HEK293 (cell line): Measurements from ENCODE around the gene PDXK.
A peak's percentile ranks its signal among the peaks of the same experiment; 100 is the strongest.

Experiments used
- ATF2 ChIP-seq: fragments of 450-650 bp; formaldehyde crosslinking; IDR thresholded peaks from 2 replicates; pipeline ENCODE4 v1.5.1; 2016; ENCODE audit warnings: missing biosample characterization, missing genetic modification characterization, low read depth
- FEZF1 ChIP-seq: fragments of 450-650 bp; formaldehyde crosslinking; IDR thresholded peaks from 2 replicates; pipeline ENCODE4 v1.5.1; 2016; ENCODE audit warnings: missing biosample characterization, missing genetic modification characterization
- GLIS1 ChIP-seq: fragments of 450-650 bp; formaldehyde crosslinking; IDR thresholded peaks from 2 replicates; pipeline ENCODE4 v1.5.1; 2016; ENCODE audit warnings: missing biosample characterization, missing genetic modification characterization
- HOXA7 ChIP-seq: sonication (generic); formaldehyde crosslinking; IDR thresholded peaks from 2 replicates; pipeline ENCODE4 v1.8.1; 2022; ENCODE audit warnings: missing genetic modification reagents, borderline replicate concordance
- KLF10 ChIP-seq: fragments of 450-650 bp; IDR thresholded peaks from 2 replicates; pipeline ENCODE4 v1.5.1; 2018; ENCODE audit warnings: missing biosample characterization, mild to moderate bottlenecking, missing genetic modification characterization
- KLF17 ChIP-seq: fragments of 450-650 bp; formaldehyde crosslinking; IDR thresholded peaks from 2 replicates; pipeline ENCODE4 v1.5.1; 2016; ENCODE audit warnings: missing biosample characterization, missing genetic modification characterization
- KLF8 ChIP-seq: fragments of 450-650 bp; formaldehyde crosslinking; IDR thresholded peaks from 2 replicates; pipeline ENCODE4 v1.5.1; 2016; ENCODE audit warnings: missing biosample characterization, missing genetic modification characterization
- MEIS1 ChIP-seq: sonication (generic); formaldehyde crosslinking; IDR thresholded peaks from 2 replicates; pipeline ENCODE4 v1.8.1; 2022; ENCODE audit warnings: missing genetic modification reagents, mild to moderate bottlenecking, borderline replicate concordance
- PRDM6 ChIP-seq: fragments of 450-650 bp; formaldehyde crosslinking; IDR thresholded peaks from 2 replicates; pipeline ENCODE4 v1.5.1; 2017; ENCODE audit warnings: missing biosample characterization, missing genetic modification characterization
- SP7 ChIP-seq: fragments of 450-650 bp; formaldehyde crosslinking; IDR thresholded peaks from 2 replicates; pipeline ENCODE4 v1.5.1; 2016; ENCODE audit warnings: missing biosample characterization, missing genetic modification characterization
- ZBTB20 ChIP-seq: fragments of 450-650 bp; formaldehyde crosslinking; IDR thresholded peaks from 2 replicates; pipeline ENCODE4 v1.5.1; 2016; ENCODE audit warnings: missing biosample characterization, missing genetic modification characterization
- ZBTB21 ChIP-seq: fragments of 450-650 bp; formaldehyde crosslinking; IDR thresholded peaks from 2 replicates; pipeline ENCODE4 v1.5.1; 2017; ENCODE audit warnings: missing biosample characterization, missing genetic modification characterization
- ZFHX2 ChIP-seq: fragments of 450-650 bp; formaldehyde crosslinking; conservative IDR thresholded peaks from 2 replicates; pipeline ENCODE4 v1.5.1; 2016; ENCODE audit warnings: missing biosample characterization, missing genetic modification characterization
- ZNF148 ChIP-seq: fragments of 450-650 bp; formaldehyde crosslinking; IDR thresholded peaks from 2 replicates; pipeline ENCODE4 v1.5.0; 2017; ENCODE audit warnings: missing biosample characterization, missing genetic modification characterization, borderline replicate concordance
- ZNF155 ChIP-seq: fragments of 450-650 bp; formaldehyde crosslinking; IDR thresholded peaks from 2 replicates; pipeline ENCODE4 v1.5.1; 2016; ENCODE audit warnings: missing biosample characterization, missing genetic modification characterization
- ZNF174 ChIP-seq: fragments of 450-650 bp; formaldehyde crosslinking; IDR thresholded peaks from 2 replicates; pipeline ENCODE4 v1.5.0; 2017; ENCODE audit warnings: missing biosample characterization, mild to moderate bottlenecking, missing genetic modification characterization
- ZNF184 ChIP-seq: fragments of 450-650 bp; IDR thresholded peaks from 2 replicates; pipeline ENCODE4 v1.5.1; 2018; ENCODE audit warnings: missing biosample characterization, mild to moderate bottlenecking, missing genetic modification characterization
- ZNF202 ChIP-seq: fragments of 450-650 bp; formaldehyde crosslinking; IDR thresholded peaks from 2 replicates; pipeline ENCODE4 v1.5.1; 2016; ENCODE audit warnings: missing biosample characterization, missing genetic modification characterization, borderline replicate concordance
- ZNF274 ChIP-seq, 2 experiments: fragments of 200-500 bp in 1 of 2; fragments of 450-650 bp in 1 of 2; sonication (Bioruptor generic) in 1 of 2; formaldehyde crosslinking in 1 of 2; IDR thresholded peaks; 2 replicates each; pipeline versions ENCODE4 v1.5.1 to v1.6.1; 2014 to 2016; ENCODE audit warnings: borderline replicate concordance in 1 of 2, inconsistent platforms in 1 of 2, low read length in 1 of 2, missing biosample characterization in 1 of 2, missing genetic modification characterization in 1 of 2
- ZNF488 ChIP-seq: fragments of 450-650 bp; formaldehyde crosslinking; IDR thresholded peaks from 2 replicates; pipeline ENCODE4 v1.5.1; 2016; ENCODE audit warnings: missing biosample characterization, missing genetic modification characterization
- ZNF560 ChIP-seq: fragments of 450-650 bp; formaldehyde crosslinking; IDR thresholded peaks from 2 replicates; pipeline ENCODE4 v1.5.1; 2017; ENCODE audit warnings: missing biosample characterization, missing genetic modification characterization, borderline replicate concordance
- ZNF561 ChIP-seq: fragments of 450-650 bp; IDR thresholded peaks from 2 replicates; pipeline ENCODE4 v1.5.1; 2018; ENCODE audit warnings: missing biosample characterization, missing genetic modification characterization, borderline replicate concordance
- ZNF585B ChIP-seq: fragments of 450-650 bp; formaldehyde crosslinking; IDR thresholded peaks from 2 replicates; pipeline ENCODE4 v1.5.1; 2016; ENCODE audit warnings: missing biosample characterization, missing genetic modification characterization
- ZNF654 ChIP-seq: fragments of 450-650 bp; formaldehyde crosslinking; IDR thresholded peaks from 2 replicates; pipeline ENCODE4 v1.5.1; 2016; ENCODE audit warnings: low read depth, missing biosample characterization, missing genetic modification characterization
- ZNF670 ChIP-seq: fragments of 450-650 bp; formaldehyde crosslinking; IDR thresholded peaks from 2 replicates; pipeline ENCODE4 v1.5.1; 2016; ENCODE audit warnings: missing biosample characterization, missing genetic modification characterization, low read depth
- TF ChIP-seq, protein P1 (sequence below): fragments of 450-650 bp; formaldehyde crosslinking; IDR thresholded peaks from 2 replicates; pipeline ENCODE4 v1.5.1; 2017; ENCODE audit warnings: missing biosample characterization, missing genetic modification characterization
- TF ChIP-seq, protein P2 (sequence below): fragments of 450-650 bp; formaldehyde crosslinking; IDR thresholded peaks from 2 replicates; pipeline ENCODE4 v1.5.1; 2016; ENCODE audit warnings: missing biosample characterization, missing genetic modification characterization

PDXK gene

GRCh38 chr21:43771199-43771675 lies 52.3 kb downstream of the PDXK start (continued):
- TF ChIP-seq ZNF654 (no peak), FEZF1 (tag by site-specific recombination) (no peak), ATF2 (tag by site-specific recombination) (peak; percentile 62; the same call in 1 of the 2 replicates), ZBTB20 (peak; percentile 35; the same call in 1 of the 2 replicates), ZNF561 (tag by site-specific recombination) (no peak; the same call in 1 of the 2 replicates), ZNF560 (no peak), ZNF585B (tag by site-specific recombination) (no peak), PRDM6 (tag by site-specific recombination) (no peak), KLF17 (tag by site-specific recombination) (peak; percentile 60; the same call in 1 of the 2 replicates), GLIS1 (tag by site-specific recombination) (peak; percentile 96), KLF8 (tag by site-specific recombination) (peak; percentile 43; the same call in 1 of the 2 replicates), ZNF202 (tag by site-specific recombination) (no peak), ZFHX2 (tag by site-specific recombination) (peak; percentile 32; the same call in 1 of the 2 replicates), MEIS1 (CRISPR knock-in tag) (no peak), KLF10 (tag by site-specific recombination) (no peak), ZNF148 (tag by site-specific recombination) (no peak), ZNF155 (no peak), ZNF670 (tag by site-specific recombination) (no peak), ZNF488 (tag by site-specific recombination) (no peak), ZNF274 (IDR thresholded peaks at IDR 0.05; ENCODE audit: low read length) (no peak), ZNF274 (tag by site-specific recombination; IDR thresholded peaks at IDR 0.05; ENCODE audit: borderline replicate concordance) (no peak), SP7 (tag by site-specific recombination) (peak; percentile 90), ZNF184 (tag by site-specific recombination) (no peak; the same call in 1 of the 2 replicates), ZBTB21 (tag by site-specific recombination) (peak; percentile 76), ZNF174 (tag by site-specific recombination) (no peak), HOXA7 (no peak)
- TF ChIP-seq, protein P1, sequence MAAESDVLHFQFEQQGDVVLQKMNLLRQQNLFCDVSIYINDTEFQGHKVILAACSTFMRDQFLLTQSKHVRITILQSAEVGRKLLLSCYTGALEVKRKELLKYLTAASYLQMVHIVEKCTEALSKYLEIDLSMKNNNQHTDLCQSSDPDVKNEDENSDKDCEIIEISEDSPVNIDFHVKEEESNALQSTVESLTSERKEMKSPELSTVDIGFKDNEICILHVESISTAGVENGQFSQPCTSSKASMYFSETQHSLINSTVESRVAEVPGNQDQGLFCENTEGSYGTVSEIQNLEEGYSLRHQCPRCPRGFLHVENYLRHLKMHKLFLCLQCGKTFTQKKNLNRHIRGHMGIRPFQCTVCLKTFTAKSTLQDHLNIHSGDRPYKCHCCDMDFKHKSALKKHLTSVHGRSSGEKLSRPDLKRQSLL (tag by site-specific recombination) = no peak
- TF ChIP-seq, protein P2, sequence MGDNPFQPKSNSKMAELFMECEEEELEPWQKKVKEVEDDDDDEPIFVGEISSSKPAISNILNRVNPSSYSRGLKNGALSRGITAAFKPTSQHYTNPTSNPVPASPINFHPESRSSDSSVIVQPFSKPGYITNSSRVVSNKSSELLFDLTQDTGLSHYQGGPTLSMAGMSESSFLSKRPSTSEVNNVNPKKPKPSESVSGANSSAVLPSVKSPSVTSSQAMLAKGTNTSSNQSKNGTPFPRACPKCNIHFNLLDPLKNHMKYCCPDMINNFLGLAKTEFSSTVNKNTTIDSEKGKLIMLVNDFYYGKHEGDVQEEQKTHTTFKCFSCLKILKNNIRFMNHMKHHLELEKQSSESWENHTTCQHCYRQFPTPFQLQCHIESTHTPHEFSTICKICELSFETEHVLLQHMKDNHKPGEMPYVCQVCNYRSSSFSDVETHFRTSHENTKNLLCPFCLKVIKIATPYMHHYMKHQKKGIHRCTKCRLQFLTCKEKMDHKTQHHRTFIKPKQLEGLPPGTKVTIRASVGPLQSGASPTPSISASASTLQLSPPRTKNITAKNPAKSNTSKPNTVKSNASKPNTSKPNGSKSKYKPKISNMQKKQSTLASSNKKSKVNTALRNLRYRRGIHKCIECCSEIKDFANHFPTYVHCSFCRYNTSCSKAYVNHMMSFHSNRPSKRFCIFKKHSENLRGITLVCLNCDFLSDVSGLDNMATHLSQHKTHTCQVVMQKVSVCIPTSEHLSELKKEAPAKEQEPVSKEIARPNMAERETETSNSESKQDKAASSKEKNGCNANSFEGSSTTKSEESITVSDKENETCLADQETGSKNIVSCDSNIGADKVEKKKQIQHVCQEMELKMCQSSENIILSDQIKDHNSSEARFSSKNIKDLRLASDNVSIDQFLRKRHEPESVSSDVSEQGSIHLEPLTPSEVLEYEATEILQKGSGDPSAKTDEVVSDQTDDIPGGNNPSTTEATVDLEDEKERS (tag by site-specific recombination) = no peak
